Body of pancreas (tissue), 4 donors: ENCODE measurements around the gene JAKMIP3.

Source experiments
- POLR2A ChIP-seq, 3 donors: fragments of 450-650 bp; IDR thresholded peaks; one replicate each; pipeline ENCODE4 v1.6.1; 2016; ENCODE audit warnings: antibody characterized with exemption in 3 of 3, mild to moderate bottlenecking in 2 of 3
- TF ChIP-seq, protein P1 (sequence below), 7 experiments: fragments of 450-650 bp in 4 of 7; fragments of 200-600 bp in 3 of 7; sonication (generic) in 3 of 7; IDR thresholded peaks; one replicate each; pipeline ENCODE4 v1.5.1; 2016 to 2019; ENCODE audit warnings: antibody characterized with exemption in 7 of 7

GRCh38 chr10:132099389-132100090 lies 33.8 kb downstream of the JAKMIP3 start:
- TF ChIP-seq, protein P1, sequence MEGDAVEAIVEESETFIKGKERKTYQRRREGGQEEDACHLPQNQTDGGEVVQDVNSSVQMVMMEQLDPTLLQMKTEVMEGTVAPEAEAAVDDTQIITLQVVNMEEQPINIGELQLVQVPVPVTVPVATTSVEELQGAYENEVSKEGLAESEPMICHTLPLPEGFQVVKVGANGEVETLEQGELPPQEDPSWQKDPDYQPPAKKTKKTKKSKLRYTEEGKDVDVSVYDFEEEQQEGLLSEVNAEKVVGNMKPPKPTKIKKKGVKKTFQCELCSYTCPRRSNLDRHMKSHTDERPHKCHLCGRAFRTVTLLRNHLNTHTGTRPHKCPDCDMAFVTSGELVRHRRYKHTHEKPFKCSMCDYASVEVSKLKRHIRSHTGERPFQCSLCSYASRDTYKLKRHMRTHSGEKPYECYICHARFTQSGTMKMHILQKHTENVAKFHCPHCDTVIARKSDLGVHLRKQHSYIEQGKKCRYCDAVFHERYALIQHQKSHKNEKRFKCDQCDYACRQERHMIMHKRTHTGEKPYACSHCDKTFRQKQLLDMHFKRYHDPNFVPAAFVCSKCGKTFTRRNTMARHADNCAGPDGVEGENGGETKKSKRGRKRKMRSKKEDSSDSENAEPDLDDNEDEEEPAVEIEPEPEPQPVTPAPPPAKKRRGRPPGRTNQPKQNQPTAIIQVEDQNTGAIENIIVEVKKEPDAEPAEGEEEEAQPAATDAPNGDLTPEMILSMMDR (IDR thresholded peaks at IDR 0.05), result no peak
- no peak for TF ChIP-seq POLR2A (IDR thresholded peaks at IDR 0.05)
